ENCODE data around the gene CYB5R4.

The CYB5R4 gene

DNA sequence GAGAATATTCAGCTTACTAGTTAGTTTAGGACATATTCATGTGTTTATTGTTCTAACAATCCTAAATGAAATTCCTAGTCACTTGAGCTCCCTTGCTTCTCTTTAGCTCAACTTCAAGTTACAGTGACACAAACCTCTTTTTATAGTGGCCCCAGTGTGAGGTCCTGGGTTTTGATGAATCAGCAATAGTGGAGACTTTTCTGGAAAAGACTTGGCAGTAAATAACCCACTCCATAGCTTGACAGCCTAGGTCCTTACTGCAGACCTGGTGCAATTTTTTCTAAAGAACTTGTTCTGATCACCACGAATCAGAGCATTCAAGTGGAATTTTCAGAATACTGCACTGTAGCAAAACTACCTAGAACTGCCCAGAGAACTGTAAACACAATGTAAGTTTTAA is 13.2 kb upstream of the CYB5R4 start:
- Histone ChIP-seq H3K9ac (no peak overlapping the region), H3K36me3 (no peaks in the 10 kb centered on the region), H4K20me1 (no peaks in the 10 kb centered on the region), H3K4me3 (no peak overlapping the region), H3K27ac (no peak overlapping the region), H3K4me1 (no peaks in the 10 kb centered on the region), H3K9me3 (no peaks in the 10 kb centered on the region), H3K27me3 (no peaks in the 10 kb centered on the region), H3K4me2 (no peak overlapping the region)
- no peak for TF ChIP-seq Cebpa-rat (IDR thresholded peaks at IDR 0.05)

DNA sequence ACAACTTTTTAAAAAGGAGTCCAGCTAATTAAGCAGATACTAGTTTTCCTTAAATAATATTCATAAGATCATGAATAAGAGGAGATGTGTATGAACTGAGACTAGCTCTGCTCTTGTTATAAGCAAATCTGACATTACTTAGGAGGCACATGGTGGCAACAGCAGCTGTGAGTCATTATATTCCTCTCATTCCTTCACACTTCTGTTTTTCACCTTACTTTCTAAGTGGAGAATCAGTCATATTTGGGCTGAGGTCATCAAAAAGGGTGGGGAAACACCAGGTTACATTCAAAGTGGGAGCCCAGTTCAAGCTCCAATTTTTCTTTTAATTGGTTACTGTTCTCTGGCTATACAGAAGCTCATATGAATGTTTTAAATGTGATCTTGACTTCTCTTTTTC is 12.3 kb upstream of the CYB5R4 start:
- no peaks in the 10 kb centered on the region for H3K36me3 ChIP-seq
- no peak overlapping the region for H3K4me2 ChIP-seq
- no peaks in the 10 kb centered on the region for H4K20me1 ChIP-seq
- H3K27ac ChIP-seq, result no peak overlapping the region
- no peak for TF ChIP-seq Cebpa-rat (IDR thresholded peaks at IDR 0.05)
- no peaks in the 10 kb centered on the region for H3K27me3 ChIP-seq
- no peaks in the 10 kb centered on the region for H3K9me3 ChIP-seq
- H3K4me3 ChIP-seq, result no peak overlapping the region
- H3K4me1 ChIP-seq, result no peaks in the 10 kb centered on the region
- no peak overlapping the region for H3K9ac ChIP-seq

DNA sequence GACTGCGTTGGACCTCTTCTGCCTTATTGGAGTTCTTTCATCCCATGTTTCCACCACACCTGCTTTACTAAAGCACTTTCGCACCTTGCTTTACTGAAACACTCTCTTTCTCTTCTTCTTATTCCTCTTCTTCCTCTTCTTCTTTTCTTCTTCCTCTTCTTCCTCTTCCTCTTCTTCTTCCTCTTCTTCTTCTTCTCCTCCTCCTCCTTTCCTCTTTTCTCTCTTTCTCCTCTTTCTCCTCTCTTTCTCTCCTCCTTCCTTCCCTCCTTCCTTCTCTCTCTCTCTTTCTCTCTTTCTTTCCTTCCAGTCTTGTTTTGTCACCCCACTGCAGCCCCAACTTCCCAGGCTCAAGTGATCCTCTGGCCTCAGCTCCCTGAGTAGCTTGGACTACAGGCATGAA is 10.4 kb upstream of the CYB5R4 start:
- H4K20me1 ChIP-seq, result no peaks in the 10 kb centered on the region
- H3K9me3 ChIP-seq, result no peaks in the 10 kb centered on the region
- H3K4me2 ChIP-seq, result no peak overlapping the region
- H3K4me1 ChIP-seq, result no peaks in the 10 kb centered on the region
- H3K27me3 ChIP-seq, result no peaks in the 10 kb centered on the region
- no peak overlapping the region for H3K9ac ChIP-seq
- no peak for TF ChIP-seq Cebpa-rat (IDR thresholded peaks at IDR 0.05)
- no peak overlapping the region for H3K27ac ChIP-seq
- no peak overlapping the region for H3K4me3 ChIP-seq
- no peaks in the 10 kb centered on the region for H3K36me3 ChIP-seq

DNA sequence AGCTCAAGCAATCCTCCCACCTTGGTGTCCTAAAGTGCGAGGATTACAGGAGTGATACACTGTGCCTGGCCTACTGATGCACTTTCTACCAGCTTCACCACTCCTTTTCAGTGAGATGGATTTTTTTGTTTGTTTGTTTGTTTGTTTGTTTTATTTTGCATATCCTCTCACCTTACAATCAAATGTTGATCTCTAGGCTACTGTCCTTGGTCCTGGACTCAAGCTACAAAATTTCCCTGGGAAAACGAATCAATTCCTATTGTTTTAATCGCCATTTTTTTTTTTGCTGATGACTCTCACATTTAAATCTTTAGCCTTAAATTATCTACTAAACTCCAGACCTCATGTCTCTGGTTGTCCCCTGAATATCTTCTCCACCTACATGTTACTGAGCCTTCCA is 9.9 kb upstream of the CYB5R4 start:
- H3K4me1 ChIP-seq, result no peaks in the 10 kb centered on the region
- no peak for TF ChIP-seq Cebpa-rat (IDR thresholded peaks at IDR 0.05)
- no peaks in the 10 kb centered on the region for H3K9me3 ChIP-seq
- H3K9ac ChIP-seq, result no peak overlapping the region
- H3K4me2 ChIP-seq, result no peak overlapping the region
- H3K4me3 ChIP-seq, result no peak overlapping the region
- H3K27me3 ChIP-seq, result no peaks in the 10 kb centered on the region
- no peaks in the 10 kb centered on the region for H4K20me1 ChIP-seq
- no peak overlapping the region for H3K27ac ChIP-seq
- H3K36me3 ChIP-seq, result no peaks in the 10 kb centered on the region

DNA sequence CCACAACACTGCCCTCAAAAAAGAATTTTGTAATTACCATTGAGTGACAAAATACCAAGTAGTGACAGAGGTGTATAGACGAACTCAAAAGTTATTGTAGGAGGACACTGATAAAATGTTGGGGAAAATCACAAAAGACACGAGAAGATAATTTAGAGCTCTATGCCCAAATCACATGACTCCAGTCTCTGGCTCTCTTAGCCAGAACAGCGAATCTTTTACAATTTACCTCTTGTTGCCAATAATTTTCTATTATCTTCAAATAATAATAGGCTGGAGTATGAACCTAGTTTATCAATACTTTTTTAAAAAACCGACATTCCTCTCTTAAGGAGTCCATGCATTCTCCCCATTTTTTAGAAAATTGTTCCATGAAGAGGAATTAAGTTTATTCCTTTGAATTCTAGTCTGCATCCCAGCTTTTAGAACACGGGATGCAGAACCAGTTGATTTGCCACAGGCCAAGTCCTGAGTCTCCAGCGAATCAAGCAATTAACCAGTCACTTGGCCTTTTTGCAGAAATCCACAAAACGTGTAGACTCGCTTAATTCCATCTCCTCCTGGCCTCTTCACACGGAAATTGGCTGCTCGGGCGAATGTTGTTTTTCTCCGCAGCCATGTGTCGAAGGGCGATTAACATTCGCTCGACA is 6.8 kb upstream of the CYB5R4 start:
- Histone ChIP-seq H3K36me3 (no peaks in the 10 kb centered on the region), H3K9ac (no peak overlapping the region), H3K4me1 (no peaks in the 10 kb centered on the region), H3K27ac (no peak overlapping the region), H3K9me3 (no peaks in the 10 kb centered on the region), H3K27me3 (no peaks in the 10 kb centered on the region), H3K4me2 (no peak overlapping the region), H3K4me3 (no peak overlapping the region), H4K20me1 (no peaks in the 10 kb centered on the region)
- TF ChIP-seq Cebpa-rat (IDR thresholded peaks at IDR 0.05), result no peak

DNA sequence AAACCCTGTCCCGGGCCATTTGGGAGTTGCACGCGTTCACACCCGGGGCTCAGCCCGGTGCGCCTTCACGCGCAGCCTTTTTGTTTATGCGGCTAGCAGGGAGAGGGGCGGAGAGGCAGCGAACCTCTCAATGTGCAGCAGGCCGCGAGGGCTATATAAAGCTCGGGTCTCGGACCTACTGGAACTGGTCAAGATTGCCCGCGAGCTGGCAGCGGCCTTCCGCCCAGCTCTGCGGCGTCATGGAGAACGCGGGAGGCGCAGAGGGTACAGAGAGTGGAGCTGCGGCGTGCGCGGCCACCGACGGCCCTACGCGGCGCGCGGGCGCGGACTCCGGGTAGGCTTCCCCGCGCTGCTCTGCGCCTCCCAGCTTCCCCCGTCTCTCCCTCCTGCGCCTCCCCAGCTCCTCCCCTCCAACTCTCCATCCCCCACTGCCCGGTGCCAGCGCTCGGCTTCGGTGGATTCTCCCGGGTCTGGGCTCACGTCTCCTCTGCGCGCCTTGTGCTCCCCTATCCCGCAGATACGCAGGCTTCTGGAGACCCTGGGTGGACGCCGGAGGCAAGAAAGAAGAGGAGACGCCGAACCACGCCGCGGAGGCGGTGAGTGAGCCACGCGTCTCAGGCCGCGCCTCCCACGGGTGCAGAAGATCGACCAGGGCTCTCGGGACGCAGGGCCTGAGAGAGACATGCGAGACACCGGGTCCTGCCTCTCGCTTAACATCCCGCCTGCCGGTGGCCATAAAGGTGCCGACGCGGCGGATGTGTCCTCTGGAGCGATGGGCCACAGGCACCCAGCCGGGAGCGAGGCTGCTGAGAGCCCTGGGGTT is 6.1 kb upstream of the CYB5R4 start, which contains the start of gene RIPPLY2:
Gene RIPPLY2, plus strand, starts transcription at position 183 of the 823 bp plus-strand sequence. Its CDS starts 57 bp downstream, at position 240.
- Histone ChIP-seq H3K27ac (no peak within 1 kb of the TSS), H3K4me3 (no peak within 1 kb of the TSS), H3K27me3 (no peaks in the 10 kb centered on the region), H3K9ac (no peak within 1 kb of the TSS), H4K20me1 (no peaks in the 10 kb centered on the region), H3K9me3 (no peaks in the 10 kb centered on the region), H3K4me2 (no peak within 1 kb of the TSS), H3K4me1 (no peaks in the 10 kb centered on the region), H3K36me3 (no peaks in the 10 kb centered on the region)
- no peak for TF ChIP-seq Cebpa-rat (IDR thresholded peaks at IDR 0.05)

DNA sequence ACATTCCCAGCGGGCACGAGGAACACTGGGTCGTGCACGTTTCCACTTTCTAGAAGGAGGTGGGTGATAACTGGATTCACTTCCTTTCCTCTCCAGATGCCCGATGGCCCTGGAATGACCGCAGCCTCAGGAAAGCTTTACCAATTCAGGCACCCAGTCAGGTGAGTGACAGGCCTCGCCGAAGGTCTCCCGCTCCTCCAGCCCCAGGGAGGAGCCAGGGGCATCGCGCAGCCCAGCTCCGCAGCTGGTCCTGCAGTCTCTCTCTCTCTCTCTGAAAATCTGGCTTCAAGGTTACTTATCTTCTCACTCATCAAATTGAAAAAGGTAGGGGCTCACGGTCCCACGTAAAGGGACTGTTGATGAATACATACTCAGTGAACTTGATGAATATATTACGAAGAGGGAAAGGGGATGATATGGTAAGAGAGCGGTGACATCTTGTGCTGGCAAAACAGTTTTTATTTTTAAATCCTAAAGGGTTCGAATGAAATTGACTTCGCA is 5.4 kb upstream of the CYB5R4 start:
- Histone ChIP-seq H3K27ac (no peak overlapping the region), H3K36me3 (no peaks in the 10 kb centered on the region), H3K4me1 (0 out of 2 replicates have a peak, but pooled peaks cover 3% of the 10 kb centered on the region), H3K9ac (no peak overlapping the region), H4K20me1 (no peaks in the 10 kb centered on the region), H3K9me3 (no peaks in the 10 kb centered on the region), H3K4me3 (no peak overlapping the region), H3K4me2 (no peak overlapping the region), H3K27me3 (no peaks in the 10 kb centered on the region)
- no peak for TF ChIP-seq Cebpa-rat (IDR thresholded peaks at IDR 0.05)

DNA sequence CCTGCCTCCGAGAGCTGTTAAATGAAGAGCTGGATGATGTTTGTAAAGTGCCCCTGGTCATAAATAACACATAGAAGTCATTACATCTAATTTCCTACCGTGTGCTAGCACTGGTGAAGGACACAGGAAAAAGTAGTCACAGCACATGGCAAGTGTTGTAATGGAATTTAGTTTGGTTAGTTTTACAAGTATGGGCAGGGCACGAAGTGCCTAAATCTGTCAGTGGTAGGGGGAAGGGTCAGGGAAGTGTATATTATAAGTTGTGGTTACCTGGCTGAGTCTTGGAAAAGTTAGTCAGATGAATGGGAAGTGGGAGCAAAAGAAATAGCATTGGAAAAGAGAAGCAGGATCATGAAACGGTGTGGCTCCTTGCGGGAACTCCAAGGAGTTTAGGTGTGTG is 4.7 kb upstream of the CYB5R4 start:
- H3K9me3 ChIP-seq, result no peaks in the 10 kb centered on the region
- no peak overlapping the region for H3K4me3 ChIP-seq
- H3K27ac ChIP-seq, result no peak overlapping the region
- H3K4me1 ChIP-seq, result 0 out of 2 replicates have a peak, but pooled peaks cover 4% of the 10 kb centered on the region
- no peaks in the 10 kb centered on the region for H4K20me1 ChIP-seq
- H3K9ac ChIP-seq, result no peak overlapping the region
- no peaks in the 10 kb centered on the region for H3K27me3 ChIP-seq
- H3K4me2 ChIP-seq, result no peak overlapping the region
- TF ChIP-seq Cebpa-rat (IDR thresholded peaks at IDR 0.05), result no peak
- no peaks in the 10 kb centered on the region for H3K36me3 ChIP-seq

DNA sequence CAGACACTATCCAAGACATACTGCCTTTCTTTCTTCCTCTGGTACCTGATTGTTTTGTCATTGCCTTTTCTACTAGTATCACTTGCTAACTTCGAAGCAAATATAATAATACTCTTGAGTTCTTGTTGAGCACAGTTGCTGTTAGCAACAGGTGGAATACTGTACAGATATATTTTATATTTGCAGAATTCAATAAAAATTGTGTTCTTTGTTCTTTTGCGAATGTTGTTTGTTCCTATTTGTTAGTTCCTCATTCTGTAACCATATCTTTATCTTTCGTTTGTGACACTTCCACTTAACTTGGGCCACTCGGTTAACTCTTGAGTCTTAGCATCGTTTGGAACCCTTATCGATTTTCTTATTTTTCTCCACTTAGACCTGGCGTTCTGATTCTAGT is 868 bp downstream of the CYB5R4 start:
- no peak for TF ChIP-seq Cebpa-rat (IDR thresholded peaks at IDR 0.05)
- Histone ChIP-seq H3K27me3 (no peaks in the 10 kb centered on the region), H3K9ac (peak overlapping the region; percentile 77), H3K9me3 (no peaks in the 10 kb centered on the region), H3K36me3 (peaks cover 11% of the 10 kb centered on the region), H3K4me1 (peaks cover 15% of the 10 kb centered on the region), H3K4me2 (peak overlapping the region; percentile 68), H3K4me3 (peak overlapping the region; percentile 82), H4K20me1 (peaks cover 21% of the 10 kb centered on the region), H3K27ac (no peak overlapping the region)
